CD4-positive, alpha-beta T cell treated with Interleukin-6 at 100 ng/mL for 8 hours (primary cell): ENCODE data around the gene GJA5.
"Not testable (repeated sequence)": the region's sequence is repeated elsewhere in the genome, so short reads cannot be mapped to it uniquely, and the experiment has no call there.

Experiments used
- DNase-seq: peaks from one replicate; pipeline ENCODE4 v3.0.0-alpha.2; 2020; ENCODE audit warnings: mixed read lengths, low spot score

GJA5 gene

DNA sequence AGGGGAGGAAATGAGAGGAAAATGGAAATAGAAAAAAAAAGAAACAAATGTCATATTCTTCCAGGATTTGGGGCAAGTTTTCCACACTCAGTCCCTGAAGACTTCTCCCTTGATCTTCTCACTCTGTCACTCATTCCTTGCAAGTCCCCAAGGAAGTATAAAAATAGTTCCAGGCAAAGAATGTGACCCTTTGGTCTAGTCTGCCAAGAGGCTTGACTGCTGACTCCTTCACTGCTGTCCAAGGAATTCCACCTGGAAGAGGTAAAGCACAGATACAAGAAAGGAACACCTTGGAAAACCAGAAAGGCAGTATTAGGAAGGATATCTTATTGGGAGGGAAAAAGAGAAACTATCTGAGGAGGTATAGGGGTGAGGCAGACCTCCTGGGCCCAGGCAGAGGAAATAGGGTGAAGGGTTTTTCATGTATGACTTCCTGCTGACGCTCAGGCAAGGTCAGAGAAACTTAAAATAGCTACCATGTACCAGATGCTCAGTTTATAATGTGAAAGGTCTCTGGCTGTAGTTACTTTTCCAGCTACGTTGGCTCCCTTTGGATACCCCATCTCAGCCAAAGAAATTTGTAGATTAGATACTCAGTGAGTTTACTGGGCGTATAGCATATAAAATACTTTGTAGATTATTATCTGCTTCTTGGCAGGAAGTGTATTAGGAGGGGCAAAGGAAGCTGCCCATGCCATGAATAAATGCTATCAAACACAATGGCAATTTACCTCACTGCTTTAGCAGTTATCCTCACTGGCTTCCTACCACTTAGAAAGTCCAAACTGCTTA is 2.0 kb upstream of the GJA5 start:
- peak; percentile 29 for DNase-seq

DNA sequence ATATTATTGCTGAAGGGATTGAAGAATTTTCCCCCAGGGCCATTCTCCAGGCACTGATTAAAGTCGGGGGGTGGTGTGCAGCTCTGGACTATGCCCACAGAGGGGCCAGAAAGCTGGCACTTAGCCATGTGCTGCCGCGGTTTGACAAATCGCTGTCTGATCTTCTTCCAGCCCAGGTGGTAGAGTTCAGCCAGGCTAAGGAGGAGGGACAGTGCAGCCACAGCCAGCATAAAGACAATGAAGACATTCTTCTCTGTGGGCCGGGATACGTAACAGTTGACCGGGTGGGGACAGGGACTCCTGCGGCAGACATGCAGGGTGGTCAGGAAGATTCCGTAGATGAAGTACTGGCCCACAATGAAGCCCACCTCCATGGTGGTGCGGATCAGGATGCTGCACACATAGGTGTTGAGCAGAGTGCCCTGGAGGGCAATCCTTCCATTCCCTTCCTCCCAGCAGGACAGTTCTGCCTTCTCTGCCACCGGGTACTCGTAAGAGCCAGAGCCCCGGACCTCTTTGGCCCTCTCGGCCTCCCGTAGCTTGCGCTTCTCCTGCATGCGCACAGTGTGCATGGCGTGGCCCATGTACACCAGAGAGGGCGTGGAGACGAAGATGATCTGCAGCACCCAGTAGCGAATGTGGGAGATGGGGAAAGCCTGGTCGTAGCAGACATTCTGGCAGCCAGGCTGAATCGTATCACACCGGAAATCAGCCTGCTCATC is 1.9 kb downstream of the GJA5 start:
- no peak for DNase-seq

DNA sequence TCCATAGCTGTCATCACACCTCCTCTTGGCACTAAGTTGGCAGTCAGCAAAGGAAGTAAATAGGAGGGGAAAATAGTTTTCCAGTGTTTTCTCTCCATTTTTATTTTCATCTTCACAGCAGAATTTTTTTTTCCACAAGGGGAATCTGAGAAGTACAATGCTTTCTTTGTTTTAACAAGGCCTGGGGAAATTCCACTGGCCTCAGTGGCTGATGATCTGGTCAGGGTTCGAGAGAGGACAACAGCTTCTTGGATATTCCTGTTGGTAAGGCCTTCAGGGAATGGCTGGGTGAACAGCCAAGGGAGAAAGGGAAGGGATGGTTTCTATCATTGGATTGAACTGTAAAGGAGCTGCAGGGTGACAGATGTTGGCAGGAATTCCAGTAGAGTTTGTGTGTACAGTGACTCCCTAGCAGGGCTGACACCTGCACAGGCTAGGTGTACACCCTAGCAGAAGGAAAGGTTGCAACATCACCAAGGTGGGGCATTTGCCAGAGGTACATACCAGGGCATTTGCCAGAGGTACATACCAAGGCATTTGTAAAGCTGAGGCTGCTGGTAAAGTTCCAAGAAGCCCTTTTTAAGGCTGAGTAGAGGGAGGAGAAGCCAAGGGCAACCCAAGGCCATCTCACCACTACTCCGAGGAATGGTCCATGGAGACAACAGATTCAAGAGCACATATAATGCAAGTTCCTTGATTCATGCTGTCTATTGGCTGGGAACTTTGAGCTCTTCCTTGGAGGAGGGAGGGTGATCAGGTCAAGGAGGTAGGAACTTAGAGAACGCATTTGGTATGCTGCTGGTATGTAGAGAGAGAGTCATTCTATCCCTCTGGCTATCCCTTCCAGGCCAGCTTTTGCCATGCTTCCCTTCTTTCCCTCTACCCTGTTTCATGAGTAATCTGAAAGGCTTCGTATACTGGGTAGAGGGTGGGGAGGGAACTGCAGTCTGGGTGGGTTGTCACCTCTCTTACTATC is 3.1 kb downstream of the GJA5 start:
- DNase-seq = no peak

DNA sequence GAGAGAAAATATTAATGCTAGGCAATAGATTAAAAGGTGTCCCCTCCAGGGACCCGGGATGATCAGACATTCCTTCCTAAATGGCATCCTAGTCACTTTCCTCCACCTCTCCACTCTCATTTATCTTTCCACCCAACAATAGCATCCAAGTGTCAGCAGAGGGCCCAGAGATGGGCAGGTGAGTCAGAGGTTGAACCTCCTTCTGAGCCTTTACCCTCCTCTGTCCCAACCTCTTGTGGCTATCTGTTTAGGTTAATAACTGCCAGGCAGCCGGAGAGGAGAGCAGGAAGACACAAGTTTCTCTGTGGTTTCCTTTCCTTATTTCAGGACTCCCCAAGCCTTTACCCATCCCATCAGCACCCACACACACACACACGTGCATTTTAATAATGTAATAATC is 4.1 kb downstream of the GJA5 start:
- no peak for DNase-seq

DNA sequence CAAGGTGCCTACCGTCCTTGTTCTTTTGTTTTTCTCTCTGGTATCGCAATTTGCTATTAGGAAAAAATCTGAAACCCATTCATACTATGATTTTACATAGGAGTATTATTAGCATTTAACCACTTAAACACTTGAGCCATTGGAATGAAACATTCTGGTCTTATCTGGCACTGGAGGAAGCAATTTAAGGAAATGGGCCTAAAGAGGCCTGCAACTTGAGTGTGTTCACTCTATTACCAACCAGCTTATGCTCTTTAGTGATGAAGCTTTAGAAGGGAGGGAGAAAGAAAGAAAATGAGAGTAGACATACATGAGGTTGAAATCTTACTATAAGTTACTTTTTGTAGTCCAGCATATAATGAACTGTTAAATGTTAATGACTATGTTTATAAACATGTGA is 5.7 kb downstream of the GJA5 start:
- DNase-seq = no peak

DNA sequence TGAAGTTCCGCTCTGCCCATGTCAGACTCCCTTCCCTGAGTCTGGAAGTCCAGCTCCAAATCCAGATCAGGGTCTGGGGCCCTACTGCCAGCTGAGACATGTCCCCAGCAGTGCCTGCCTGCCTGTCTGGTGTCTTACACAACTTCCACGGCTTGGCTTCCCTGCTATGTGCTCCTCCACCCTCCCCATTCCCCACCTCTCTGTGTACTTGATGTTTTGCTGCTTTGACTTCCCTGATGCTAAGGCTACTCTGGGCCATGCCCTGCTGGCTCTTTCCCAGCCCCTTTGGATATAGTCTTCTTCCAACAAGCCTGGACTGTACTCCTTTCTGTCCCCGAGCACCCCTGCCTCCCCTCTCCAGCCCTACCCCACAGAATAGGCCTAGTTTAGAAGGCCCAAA is 7.3 kb downstream of the GJA5 start:
- no peak for DNase-seq

DNA sequence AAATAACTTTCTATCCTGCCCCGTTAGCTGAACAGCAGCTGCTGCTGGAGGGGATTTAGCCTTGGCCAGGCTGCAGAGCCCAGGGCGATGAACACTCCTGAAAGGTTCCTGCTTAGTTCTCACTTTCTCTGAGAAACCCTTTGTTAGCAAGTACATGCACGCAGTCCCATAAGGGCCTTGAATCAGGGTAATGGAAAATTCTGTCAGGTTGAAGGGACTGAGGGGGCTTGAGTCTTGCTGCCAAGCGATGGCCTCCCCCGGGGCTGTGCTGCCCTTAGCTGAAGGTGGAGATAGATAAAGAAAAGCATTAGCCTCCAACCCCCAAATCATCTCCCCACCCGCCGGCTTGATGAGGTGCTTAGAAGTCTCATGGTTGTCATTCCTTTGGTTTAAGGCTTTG is 7.9 kb downstream of the GJA5 start:
- DNase-seq = no peak

DNA sequence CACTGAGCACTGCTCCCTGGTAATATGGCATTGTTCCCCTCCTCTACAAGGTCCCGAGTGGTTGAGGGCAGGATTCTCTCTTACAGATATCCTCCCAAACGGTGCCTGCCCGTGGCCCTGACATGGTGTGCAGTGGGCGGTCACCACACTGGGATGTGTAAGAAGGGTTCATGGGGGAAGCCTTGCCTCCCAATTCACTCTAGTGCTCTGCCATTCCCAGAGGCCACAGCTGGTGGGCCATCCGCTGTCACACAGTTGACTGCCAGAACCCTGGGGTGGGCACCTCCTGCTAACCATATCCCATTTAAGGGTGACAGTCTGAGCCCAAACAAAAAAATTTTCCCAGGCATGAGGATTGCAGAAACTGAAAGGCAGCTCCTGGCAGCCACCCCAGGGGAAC is 9.1 kb downstream of the GJA5 start:
- no peak for DNase-seq

DNA sequence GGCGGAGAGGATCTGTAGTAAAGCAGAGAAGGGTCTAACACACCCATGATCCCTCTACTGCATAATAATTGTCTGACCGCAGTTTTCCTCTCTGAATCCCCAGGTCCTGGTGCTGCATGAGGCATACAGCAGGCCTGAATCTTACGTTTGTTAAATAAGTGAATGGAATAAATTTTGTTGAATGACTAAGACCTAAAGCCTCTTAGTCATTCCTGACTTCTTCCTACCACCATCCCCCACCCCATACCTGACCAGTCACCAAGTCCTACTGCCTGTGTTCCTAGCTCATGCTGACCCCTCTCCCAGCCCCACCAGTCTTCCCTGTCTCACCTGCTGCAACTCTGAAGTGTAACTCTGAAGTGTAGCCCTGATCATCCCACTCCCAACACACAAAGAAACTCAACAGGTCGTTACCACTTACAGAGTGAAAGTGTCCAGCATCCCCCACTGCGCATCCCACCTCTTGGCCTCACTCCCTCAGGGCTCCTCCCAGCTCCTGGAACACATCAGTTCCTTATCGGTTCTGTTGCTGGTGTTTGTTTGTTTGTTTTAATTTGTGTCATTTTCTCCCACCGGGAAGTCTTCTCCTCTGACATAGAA is 9.7 kb downstream of the GJA5 start:
- no peak for DNase-seq

DNA sequence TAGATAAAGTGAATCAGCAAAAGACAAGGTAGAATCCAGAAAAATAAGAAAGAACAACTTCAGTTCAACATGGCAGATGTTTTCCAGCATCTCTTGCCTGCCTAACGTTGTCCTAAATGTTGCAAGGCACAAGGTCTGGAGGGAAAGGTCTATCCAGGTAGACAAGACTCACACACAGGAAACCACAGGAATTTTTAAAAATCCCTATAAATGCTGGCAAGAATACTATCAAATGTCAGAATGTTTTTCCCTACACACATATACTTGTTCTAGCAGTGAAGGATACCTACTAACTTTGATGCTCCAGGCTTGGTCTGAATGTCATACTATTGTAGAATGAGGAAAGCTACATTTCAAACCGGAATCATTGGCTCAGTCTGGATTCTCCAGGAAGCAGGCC is 10.6 kb downstream of the GJA5 start:
- DNase-seq = no peak

DNA sequence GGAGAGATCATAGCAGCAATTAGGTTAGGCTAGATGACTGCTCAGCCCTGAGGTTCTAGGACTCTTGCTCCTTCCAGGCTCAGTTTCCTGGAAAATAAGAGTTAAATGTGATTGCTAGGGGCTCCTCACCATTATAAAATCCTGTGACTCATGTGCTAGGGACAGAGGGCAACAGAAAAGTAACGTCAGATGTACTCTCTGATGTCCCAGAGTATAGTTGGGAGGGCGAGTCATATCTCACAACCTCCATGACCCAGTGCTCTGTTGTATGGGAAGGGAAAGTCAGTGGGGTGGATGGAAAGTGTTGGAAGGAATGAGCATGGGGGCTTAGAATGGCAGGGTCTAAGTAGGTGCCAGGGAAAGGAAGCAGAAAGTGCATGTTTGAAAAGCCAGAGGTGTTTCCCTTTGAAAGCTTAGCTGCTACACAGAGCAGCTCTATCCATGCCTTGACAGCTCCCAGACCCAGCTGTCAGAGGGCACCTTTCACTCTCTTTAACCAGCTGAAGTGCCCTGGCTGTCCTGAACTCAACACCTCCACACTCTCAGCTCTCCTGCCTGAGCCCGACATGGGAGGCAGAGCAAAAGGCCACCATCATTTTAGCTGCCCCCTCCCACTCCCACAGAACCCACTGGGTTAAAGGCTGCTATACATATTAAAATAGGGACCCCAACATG is 11.6 kb downstream of the GJA5 start:
- DNase-seq = no peak

DNA sequence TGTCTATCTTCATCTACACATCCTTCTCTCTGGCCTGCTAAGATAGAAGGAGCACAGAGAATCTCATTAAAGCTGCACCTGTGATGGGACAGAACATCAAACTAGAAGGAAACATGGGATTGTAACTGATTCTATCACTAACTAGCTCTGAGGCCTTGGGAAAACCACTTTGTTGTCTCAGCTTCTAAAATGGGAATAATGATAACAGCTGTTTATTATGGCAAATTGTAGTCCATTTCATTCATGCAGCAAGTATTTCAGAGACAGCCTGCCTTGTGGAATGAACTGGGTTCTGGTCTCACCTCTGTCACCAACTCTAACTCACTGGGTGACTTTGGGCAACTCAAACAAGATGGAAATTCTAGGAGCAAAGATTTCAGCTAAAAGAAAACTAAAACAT is 12.4 kb downstream of the GJA5 start:
- no peak for DNase-seq

DNA sequence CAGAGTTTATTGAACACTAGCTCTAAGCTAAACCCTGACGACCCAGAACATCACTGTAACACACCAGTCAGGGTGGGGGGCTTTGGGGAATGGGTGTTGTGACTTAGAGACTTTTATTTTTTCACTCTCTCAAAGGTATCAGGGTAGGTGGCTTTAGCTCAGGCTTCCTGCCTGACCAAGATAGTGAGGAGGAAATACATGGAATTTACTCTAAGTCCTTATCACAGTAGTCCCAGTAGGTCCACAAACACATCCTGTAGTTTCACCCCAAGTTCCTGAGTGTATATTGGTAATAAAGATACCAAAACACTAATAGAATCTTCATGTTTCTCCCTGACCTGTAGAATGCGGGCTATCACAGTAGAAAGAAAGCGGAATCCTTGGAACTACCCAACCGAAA is 15.1 kb downstream of the GJA5 start:
- DNase-seq = no peak

DNA sequence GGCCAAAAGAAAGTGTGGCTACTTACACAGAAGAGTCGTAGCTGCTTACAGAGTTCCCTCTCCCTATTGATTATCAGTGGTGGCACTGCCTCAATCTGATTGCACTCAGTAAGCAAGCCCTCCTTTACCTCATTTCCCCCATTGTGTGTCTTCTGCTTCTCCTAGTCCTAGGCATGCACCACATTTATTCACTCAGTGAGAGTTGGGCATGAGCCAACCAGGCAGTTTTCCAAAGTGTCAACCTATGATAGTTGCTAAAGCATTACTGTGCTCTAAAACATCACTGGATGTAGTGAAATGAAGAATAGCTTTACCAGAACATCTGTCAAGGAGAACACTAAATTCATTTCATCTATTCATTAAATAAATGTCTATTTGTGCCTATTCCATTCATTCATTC is 19.3 kb downstream of the GJA5 start:
- no peak for DNase-seq

DNA sequence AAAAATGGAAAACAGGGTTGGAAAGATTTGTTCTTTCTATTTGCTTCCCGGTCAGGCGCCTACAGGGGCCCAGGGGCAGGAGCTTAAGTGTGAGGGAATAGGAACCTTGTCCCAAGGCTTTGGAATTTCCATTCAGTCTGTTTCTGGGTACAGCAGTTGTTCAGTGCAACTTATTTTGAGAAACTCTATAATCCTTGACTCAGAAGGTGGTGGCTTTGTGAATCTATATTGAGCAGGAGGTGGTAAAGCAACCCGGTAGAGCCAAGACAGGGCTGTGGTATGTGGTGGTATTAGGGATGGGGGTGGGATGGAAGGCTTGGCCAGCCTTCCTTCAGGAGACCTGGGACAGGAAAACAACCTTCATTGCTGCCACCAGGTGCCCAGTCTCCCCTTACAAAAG is 20.0 kb downstream of the GJA5 start:
- DNase-seq = no peak

DNA sequence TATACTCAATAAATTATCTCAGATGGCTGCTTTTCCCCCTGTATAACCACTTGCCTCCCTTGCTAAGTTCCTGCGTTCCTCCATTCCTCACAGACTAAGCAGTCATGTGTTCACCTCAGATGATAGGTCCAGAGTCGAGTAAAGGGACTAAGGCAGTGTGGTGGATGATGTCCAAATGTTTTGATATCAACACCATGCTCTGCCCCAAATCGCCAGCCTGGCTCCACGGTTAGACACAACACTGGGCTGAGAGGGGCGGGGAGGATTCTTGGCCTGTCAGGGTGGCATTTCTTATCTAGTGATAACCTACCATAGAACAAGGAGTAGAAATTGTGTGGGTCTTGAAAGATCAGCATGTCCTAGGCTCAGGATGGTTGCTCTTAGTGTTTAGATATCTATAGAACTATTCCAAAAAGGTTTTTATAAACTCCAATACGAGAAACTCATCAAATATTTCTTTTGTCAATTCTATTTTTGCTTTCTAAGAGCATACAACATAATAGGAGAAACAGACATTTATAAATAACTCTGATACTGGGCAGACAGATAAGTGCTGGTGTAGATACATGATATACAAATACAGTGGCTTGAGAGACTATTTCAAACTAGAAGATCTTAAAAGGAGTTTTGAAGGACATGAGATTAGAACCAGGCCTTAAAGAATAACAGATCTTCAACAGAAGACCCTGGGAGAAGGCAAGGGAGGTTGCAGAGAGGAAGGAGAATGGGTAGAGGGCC is 21.5 kb downstream of the GJA5 start:
- no peak for DNase-seq

DNA sequence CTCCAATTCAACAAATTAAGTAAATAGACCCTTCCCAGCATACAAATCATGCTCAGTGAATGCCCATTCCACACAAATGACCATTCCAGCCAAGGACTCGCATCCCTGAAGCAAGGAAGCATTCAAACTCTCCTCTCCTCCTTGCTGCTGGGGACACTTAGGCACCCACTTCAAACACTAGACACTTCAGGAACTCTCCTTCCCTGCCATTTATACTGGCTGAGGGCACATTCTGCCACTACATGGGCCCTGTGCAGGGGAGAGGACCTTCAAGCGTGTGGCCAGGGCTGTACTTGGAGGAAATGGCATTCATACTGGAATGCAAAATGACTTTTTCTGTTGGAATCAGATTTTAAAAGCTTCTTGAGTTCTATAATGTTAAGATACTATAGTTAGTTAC is 22.3 kb downstream of the GJA5 start:
- DNase-seq = no peak

DNA sequence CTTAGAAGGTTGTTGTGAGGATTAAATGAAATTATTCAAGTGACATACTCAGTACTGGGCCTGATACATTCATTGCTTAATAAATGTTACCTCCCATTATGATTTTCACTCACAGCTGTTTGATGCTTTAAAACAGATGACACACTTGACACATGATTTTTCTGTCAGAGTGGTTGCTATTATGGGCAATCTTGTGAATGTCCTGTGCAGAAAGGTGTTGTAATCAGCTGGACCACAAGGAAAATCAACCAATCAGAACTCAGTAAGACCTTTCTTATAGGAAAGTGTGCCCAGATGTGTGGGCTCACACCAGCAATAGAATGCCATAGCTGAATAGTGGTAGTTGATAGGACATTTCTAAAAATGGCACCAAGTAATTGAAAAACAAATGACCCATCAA is 23.5 kb downstream of the GJA5 start:
- DNase-seq = no peak

DNA sequence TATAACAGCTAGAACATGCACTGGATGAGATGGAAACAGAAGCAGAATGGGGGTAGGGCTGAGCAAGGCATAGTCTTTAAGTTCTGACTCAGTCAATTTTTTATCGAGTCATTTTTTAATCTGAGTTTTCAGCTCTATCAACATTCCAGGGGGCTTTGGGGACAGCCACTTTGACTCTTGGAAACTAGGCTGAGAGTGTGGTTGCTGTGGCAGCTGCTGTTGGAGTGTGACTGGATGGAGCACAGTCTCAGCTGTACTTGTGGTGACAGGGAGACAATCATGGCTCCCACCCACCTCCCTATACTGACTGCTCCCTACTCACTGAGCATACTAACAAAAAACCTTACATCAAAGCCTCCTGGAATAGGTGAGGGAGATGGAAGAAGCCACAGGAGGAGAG is 25.0 kb downstream of the GJA5 start:
- no peak for DNase-seq

DNA sequence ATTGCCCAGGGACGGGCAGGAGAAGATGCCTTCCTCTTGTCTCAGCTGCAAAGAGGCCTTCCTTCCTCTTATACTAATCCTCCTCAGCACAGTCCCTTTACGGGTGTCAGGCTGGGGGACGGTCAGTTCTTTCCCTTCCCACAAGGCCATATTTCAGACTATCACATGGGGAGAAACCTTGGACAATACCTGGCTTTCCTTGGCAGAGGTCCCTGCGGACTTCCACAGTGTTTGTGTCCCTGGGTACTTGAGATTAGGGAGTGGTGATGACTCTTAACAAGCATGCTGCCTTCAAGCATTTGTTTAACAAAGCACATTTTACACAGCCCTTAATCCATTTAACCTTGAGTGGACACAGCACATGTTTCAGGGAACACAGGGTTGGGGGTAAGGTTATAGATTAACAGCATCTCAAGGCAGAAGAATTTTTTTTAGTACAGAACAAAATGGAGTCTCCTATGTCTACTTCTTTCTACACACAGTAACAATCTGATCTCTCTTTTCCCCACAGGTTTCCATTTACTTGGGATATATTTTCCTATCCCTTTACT is 26.0 kb downstream of the GJA5 start:
- not testable (repeated sequence) for DNase-seq

DNA sequence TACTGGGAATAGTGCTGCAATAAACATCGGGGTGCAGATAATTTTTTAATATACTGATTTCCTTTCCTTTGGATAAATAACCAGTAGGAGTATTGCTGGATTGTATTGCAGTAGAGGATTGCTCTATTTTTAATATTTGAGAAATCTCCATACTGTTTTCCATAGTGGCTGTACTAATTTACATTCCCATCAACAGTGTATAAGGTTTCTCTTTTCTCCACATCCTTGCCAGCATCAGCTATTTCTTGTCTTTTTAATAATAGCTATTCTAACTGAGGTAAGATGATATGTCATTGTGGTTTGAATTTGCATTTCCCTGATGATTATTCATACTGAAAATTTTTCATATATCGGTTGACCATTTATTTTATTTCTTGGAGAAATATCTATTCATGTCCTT is 31.1 kb downstream of the GJA5 start:
- no peak for DNase-seq
